ENCODE measurements around the gene MED16.
A peak's percentile ranks its signal among the peaks of the same experiment; 100 is the strongest.

The MED16 gene

DNA sequence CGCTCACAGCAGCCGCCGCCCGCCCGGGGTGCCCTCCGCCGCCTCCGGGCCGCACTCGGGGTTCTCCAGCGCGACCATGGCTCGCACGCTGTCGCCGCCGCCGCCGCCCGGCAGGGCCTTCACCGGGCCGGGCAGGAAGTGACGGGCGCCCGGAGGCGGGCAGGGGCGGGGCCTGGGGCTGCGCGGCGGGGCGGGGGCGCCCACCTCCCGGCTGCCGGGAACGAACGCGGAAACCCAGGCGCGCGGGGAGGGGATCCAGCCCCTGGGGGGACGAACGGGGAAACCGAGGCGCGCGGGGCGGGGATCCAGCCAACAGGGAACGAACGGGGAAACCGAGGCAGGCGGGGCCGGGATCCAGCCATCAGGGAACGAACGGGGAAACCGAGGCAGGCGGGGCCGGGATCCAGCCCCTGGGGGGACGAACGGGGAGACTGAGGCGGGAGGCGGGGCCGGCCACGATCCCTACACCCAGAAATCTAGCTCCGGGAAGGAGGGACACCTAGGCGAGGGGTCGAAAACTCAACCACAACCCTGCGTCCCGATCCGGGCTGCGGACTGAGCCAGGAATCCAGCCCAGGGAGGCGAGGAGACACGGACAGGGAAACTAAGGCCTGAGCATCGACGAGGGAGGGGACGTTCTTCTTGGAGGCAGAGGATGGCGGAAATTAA lies 20.2 kb upstream of the MED16 start, which contains the start of gene R3HDM4:
R3HDM4 (minus strand) TSS at position 140 of the 669 bp plus-strand sequence; CDS start at position 78, 62 bp downstream.
- DNase-seq: peak; percentile 66
- TF ChIP-seq, protein P1, sequence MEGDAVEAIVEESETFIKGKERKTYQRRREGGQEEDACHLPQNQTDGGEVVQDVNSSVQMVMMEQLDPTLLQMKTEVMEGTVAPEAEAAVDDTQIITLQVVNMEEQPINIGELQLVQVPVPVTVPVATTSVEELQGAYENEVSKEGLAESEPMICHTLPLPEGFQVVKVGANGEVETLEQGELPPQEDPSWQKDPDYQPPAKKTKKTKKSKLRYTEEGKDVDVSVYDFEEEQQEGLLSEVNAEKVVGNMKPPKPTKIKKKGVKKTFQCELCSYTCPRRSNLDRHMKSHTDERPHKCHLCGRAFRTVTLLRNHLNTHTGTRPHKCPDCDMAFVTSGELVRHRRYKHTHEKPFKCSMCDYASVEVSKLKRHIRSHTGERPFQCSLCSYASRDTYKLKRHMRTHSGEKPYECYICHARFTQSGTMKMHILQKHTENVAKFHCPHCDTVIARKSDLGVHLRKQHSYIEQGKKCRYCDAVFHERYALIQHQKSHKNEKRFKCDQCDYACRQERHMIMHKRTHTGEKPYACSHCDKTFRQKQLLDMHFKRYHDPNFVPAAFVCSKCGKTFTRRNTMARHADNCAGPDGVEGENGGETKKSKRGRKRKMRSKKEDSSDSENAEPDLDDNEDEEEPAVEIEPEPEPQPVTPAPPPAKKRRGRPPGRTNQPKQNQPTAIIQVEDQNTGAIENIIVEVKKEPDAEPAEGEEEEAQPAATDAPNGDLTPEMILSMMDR (IDR thresholded peaks at IDR 0.05; ENCODE audit: low read depth, low read length): no peak
- Histone ChIP-seq H3K4me3 (ENCODE audit: low read depth, low read length) (peak within 1 kb of the TSS; percentile 62), H3K27me3 (ENCODE audit: insufficient read depth, low read depth, severe bottlenecking) (peaks cover 8% of the 10 kb centered on the region), H3K9me3 (ENCODE audit: severe bottlenecking) (no peaks in the 10 kb centered on the region), H3K27ac (peak within 1 kb of the TSS; percentile 45), H3K36me3 (no peaks in the 10 kb centered on the region; the same call in 1 of the 2 replicates)

DNA sequence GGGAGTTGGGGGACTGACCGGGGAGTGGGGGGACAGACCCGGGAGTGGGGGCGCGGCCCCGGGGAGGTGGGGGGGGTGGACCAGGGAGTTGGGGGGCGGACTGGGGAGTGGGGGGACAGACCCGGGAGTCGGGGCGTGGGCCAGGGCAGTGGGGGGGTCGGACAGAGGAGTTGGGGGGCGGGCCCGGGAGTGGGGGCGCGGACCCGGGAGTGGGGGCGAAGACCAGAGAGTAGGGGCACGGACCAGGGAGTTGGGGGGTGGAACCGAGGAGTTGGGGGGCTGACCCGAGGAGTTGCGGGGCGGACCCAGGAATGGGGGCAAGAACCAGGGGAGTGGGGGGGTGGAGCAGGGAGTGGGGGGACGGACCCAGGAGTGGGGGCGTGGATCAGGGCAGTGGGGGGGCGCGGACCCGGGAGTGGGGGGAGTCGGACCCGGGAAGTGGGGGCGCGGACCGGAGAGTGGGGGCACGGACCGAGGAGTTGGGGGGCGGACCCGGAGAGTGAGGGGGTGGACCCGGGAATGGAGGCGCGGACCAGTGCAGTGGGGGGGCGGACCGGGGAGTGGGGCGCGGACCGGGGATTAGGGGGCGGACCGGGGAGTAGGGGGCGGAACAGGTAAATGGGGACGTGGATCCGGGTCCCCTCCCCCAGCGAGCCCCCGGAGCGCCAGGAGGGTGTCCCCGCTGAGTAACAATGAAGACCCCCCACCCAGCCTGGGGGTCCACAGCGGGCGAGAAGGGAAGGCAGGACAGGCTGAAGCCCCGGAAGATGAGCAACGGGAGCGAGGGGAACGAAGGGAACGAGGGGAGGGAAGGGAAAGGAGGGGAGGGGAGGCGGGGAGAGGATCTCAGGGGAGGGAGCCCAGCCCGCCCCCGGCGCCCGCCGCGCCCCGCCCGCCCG lies 19.4 kb upstream of the MED16 start:
- no peaks in the 10 kb centered on the region; the same call in 1 of the 2 replicates for H3K36me3 ChIP-seq
- DNase-seq: no peak
- H3K27me3 ChIP-seq (ENCODE audit: insufficient read depth, low read depth, severe bottlenecking): peaks cover 3% of the 10 kb centered on the region
- no peaks in the 10 kb centered on the region for H3K9me3 ChIP-seq (ENCODE audit: severe bottlenecking)
- TF ChIP-seq, protein P1 (IDR thresholded peaks at IDR 0.05; ENCODE audit: low read depth, low read length): no peak
- peak overlapping the region; percentile 62 for H3K4me3 ChIP-seq (ENCODE audit: low read depth, low read length)
- H3K27ac ChIP-seq: no peak overlapping the region; the same call in 1 of the 2 replicates

DNA sequence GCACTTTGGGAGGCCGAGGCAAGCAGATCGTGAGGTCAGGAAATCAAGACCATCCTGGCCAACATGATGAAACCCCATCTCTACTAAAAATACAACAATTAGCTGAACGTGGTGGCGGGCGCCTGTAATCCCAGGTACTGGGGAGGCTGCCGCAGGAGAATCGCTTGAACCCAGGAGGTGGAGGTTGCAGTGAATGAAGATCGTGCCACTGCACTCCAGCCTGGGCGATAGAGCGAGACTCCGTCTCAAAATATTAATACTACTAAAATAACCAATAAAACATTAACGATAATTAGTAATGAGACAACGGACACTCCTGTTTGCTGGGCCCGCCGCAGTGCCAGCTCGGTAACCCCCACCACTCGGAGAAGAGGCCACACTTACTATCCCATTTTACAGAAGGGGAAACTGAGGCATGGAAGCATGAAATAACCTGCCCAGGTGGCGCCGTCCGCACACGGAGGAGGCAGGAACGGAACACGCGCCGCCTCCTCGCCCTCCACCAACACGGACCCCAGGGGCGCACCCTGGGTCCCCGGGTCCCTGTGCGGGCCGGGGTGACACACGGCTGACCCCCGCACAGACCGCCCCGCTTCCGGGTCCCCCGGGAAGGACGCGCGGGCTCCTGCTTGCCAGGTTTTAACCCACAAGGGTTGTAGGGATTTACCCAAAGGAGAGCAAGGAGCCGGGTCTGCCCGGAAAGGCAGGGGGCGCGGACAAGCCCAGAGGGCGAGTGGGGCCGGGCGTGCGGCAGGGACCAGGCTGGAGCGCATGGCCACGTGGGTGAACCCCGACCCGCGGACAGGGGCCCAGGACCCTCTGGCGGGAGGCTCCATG lies 18.4 kb upstream of the MED16 start:
- Histone ChIP-seq H3K9me3 (ENCODE audit: severe bottlenecking) (no peaks in the 10 kb centered on the region), H3K27ac (no peak overlapping the region), H3K36me3 (no peaks in the 10 kb centered on the region; the same call in 1 of the 2 replicates), H3K27me3 (ENCODE audit: insufficient read depth, low read depth, severe bottlenecking) (no peaks in the 10 kb centered on the region), H3K4me3 (ENCODE audit: low read depth, low read length) (no peak overlapping the region)
- no peak for DNase-seq
- TF ChIP-seq, protein P1 (IDR thresholded peaks at IDR 0.05; ENCODE audit: low read depth, low read length): no peak

DNA sequence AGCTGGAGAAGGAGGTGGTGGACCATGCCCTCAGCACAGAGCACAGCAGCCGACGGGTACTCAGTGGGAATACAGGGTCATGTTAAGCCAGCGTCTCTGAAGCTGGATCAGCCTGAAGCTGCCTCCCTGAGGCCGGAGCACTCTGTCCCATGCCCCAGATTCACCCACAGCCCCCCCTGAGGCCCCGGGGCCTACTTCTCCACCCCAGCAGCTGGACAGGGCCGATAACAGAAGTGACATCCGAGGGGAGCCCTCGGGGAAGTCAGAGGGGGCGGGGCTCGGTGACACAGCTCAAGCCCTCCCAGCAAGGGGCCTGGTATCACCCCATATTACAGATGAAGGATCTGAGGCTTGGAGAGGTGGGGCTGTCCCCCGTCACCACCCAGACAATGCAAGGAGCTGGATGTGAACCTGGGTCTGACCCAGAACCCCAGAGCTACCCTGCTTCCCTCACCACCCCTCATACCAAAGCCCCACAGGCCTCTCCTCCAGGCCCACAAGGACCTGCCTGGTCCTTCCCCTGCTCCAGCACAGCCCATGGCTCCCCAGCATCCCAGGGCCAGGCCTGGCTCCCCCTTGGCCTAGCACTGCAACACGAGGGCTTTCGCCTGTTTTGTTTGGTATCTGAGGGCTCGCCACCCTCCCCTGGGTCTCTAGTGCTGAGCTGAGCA lies 14.3 kb upstream of the MED16 start:
- Histone ChIP-seq H3K36me3 (no peaks in the 10 kb centered on the region; the same call in 1 of the 2 replicates), H3K27me3 (ENCODE audit: insufficient read depth, low read depth, severe bottlenecking) (no peaks in the 10 kb centered on the region), H3K4me3 (ENCODE audit: low read depth, low read length) (no peak overlapping the region), H3K9me3 (ENCODE audit: severe bottlenecking) (no peaks in the 10 kb centered on the region), H3K27ac (no peak overlapping the region)
- TF ChIP-seq, protein P1 (IDR thresholded peaks at IDR 0.05; ENCODE audit: low read depth, low read length): no peak
- no peak for DNase-seq

DNA sequence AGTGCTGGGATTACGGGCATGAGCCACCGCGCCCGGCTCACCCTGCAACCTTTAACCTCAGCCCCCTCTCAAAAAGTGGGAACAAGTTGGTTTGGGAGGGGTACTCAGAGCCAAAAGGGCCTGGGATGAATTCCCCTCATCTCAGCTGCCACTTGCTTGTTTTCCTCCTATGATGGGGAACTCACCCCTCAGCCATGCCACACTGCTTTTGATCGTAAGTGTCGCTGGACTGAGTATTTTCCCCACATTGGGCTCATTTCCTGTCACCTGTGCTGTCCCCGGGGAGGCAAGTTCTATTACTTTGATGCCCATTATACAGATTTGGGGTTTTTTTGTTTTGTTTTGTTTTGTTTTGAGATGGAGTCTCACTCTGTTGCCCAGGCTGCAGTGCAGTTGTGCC lies 13.5 kb upstream of the MED16 start:
- DNase-seq: no peak
- no peak overlapping the region for H3K4me3 ChIP-seq (ENCODE audit: low read depth, low read length)
- no peak overlapping the region for H3K27ac ChIP-seq
- no peaks in the 10 kb centered on the region for H3K27me3 ChIP-seq (ENCODE audit: insufficient read depth, low read depth, severe bottlenecking)
- H3K9me3 ChIP-seq (ENCODE audit: severe bottlenecking): no peaks in the 10 kb centered on the region
- H3K36me3 ChIP-seq: peaks cover 4% of the 10 kb centered on the region; the same call in 1 of the 2 replicates
- TF ChIP-seq, protein P1 (IDR thresholded peaks at IDR 0.05; ENCODE audit: low read depth, low read length): no peak

Measured in WERI-Rb-1 (cell line).